ENCODE measurements around the gene OCIAD2.

GRCh38 chr4:48949518-48950219 lies 43.1 kb upstream of the OCIAD2 start:
- TF ChIP-seq, protein P1, sequence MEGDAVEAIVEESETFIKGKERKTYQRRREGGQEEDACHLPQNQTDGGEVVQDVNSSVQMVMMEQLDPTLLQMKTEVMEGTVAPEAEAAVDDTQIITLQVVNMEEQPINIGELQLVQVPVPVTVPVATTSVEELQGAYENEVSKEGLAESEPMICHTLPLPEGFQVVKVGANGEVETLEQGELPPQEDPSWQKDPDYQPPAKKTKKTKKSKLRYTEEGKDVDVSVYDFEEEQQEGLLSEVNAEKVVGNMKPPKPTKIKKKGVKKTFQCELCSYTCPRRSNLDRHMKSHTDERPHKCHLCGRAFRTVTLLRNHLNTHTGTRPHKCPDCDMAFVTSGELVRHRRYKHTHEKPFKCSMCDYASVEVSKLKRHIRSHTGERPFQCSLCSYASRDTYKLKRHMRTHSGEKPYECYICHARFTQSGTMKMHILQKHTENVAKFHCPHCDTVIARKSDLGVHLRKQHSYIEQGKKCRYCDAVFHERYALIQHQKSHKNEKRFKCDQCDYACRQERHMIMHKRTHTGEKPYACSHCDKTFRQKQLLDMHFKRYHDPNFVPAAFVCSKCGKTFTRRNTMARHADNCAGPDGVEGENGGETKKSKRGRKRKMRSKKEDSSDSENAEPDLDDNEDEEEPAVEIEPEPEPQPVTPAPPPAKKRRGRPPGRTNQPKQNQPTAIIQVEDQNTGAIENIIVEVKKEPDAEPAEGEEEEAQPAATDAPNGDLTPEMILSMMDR (conservative IDR thresholded peaks at IDR 0.05; ENCODE audit: low read length): no peak
- no peak for TF ChIP-seq EZH2phosphoT487 (IDR thresholded peaks at IDR 0.05; ENCODE audit: borderline replicate concordance, low read depth, low read length)
